ENCODE data around the gene ZMIZ1. TPM values are rescaled to one million over a fixed set of nuclear protein-coding genes. Genes with fewer than 3 reads are reported as not detected.

Gene ZMIZ1
- polyA plus RNA-seq, 3 donors, result 3.3 to 64.6 (median 8.9) TPM

- no peaks in the 10 kb centered on the region for H3K9me3 ChIP-seq (replicated peaks in 1 of 2; ENCODE audit: control insufficient read depth in 1 of 2, insufficient read depth in 1 of 2, low read length in 2 of 2)
- no peak overlapping the region for H3K4me3 Mint-ChIP-seq
- H3K4me1 ChIP-seq (ENCODE audit: control insufficient read depth in 1 of 2, insufficient read depth in 2 of 2, low read length in 2 of 2), result peaks cover 14 to 32% of the 10 kb centered on the region in 2 donors
- no peak overlapping the region for H2AFZ ChIP-seq (ENCODE audit: insufficient read depth, low read depth, low read length, poor library complexity, severe bottlenecking)
- H3K79me2 ChIP-seq (ENCODE audit: insufficient read depth, low read length), result no peaks in the 10 kb centered on the region
- peaks cover 20 to 76% of the 10 kb centered on the region in 2 donors for H3K36me3 ChIP-seq (replicated peaks in 1 of 2; ENCODE audit: control insufficient read depth in 1 of 2, insufficient read depth in 2 of 2, low read length in 2 of 2)
- no peak overlapping the region for H3K9ac ChIP-seq (ENCODE audit: insufficient read depth, low read length, poor library complexity, severe bottlenecking)
- no peak overlapping the region for H3K27ac ChIP-seq (ENCODE audit: low read depth in 1 of 2, low read length in 2 of 2)
- H3K27me3 Mint-ChIP-seq (ENCODE audit: low read depth in 3 of 3), result peaks cover 0 to 4% (median 2%) of the 10 kb centered on the region in 3 donors
- H3K36me3 Mint-ChIP-seq, result peaks cover 60 to 82% of the 10 kb centered on the region in 2 donors
- no peak overlapping the region for H3K4me3 ChIP-seq (replicated peaks in 1 of 3; ENCODE audit: low read depth in 2 of 3, low read length in 3 of 3)
- peaks cover 100% of the 10 kb centered on the region for H4K20me1 ChIP-seq (ENCODE audit: insufficient read depth, low read length)
- intact Hi-C loops (cut with micrococcal nuclease), result loop anchor here in 1 of 2 donors (10.0 kb wide), 1 partner anchor 230 kb away; no protein-coding TSS in a partner anchor
- H3K9me3 Mint-ChIP-seq, result no peaks in the 10 kb centered on the region
- DNase-seq, result no peak
- TF ChIP-seq CTCF (IDR thresholded peaks at IDR 0.05), result no peak
- no peaks in the 10 kb centered on the region for H3K27me3 ChIP-seq (ENCODE audit: control insufficient read depth in 2 of 2, insufficient read depth in 2 of 2, low read length in 2 of 2)
- no peak overlapping the region for H3K4me2 ChIP-seq (replicated peaks; ENCODE audit: extremely low read depth, low read length, poor library complexity, severe bottlenecking)
- WGBS (ENCODE audit: insufficient coverage), result 75% methylated on average over 3 of the region's 6 CpGs
- peak overlapping the region in 1 of 7 donors; percentile 19 for H3K27ac Mint-ChIP-seq
- H3K4me1 Mint-ChIP-seq, result peaks cover 43% of the 10 kb centered on the region
Measured at GRCh38 chr10:79184657-79185056, 115.9 kb downstream of the ZMIZ1 start.

GRCh38 chr10:79185067-79185774 lies 116.5 kb downstream of the ZMIZ1 start:
- Histone ChIP-seq H3K79me2 (ENCODE audit: insufficient read depth, low read length) (no peaks in the 10 kb centered on the region), H3K9ac (ENCODE audit: insufficient read depth, low read length, poor library complexity, severe bottlenecking) (no peak overlapping the region), H4K20me1 (ENCODE audit: insufficient read depth, low read length) (peaks cover 100% of the 10 kb centered on the region), H3K4me1 (ENCODE audit: control insufficient read depth in 1 of 2, insufficient read depth in 2 of 2, low read length in 2 of 2) (peaks cover 14 to 26% of the 10 kb centered on the region in 2 donors), H3K27me3 (ENCODE audit: control insufficient read depth in 2 of 2, insufficient read depth in 2 of 2, low read length in 2 of 2) (no peaks in the 10 kb centered on the region), H3K4me3 (replicated peaks in 1 of 3; ENCODE audit: low read depth in 2 of 3, low read length in 3 of 3) (no peak overlapping the region), H3K9me3 (replicated peaks in 1 of 2; ENCODE audit: control insufficient read depth in 1 of 2, insufficient read depth in 1 of 2, low read length in 2 of 2) (no peaks in the 10 kb centered on the region), H2AFZ (ENCODE audit: insufficient read depth, low read depth, low read length, poor library complexity, severe bottlenecking) (no peak overlapping the region), H3K4me2 (replicated peaks; ENCODE audit: extremely low read depth, low read length, poor library complexity, severe bottlenecking) (no peak overlapping the region), H3K27ac (ENCODE audit: low read depth in 1 of 2, low read length in 2 of 2) (no peak overlapping the region), H3K36me3 (replicated peaks in 1 of 2; ENCODE audit: control insufficient read depth in 1 of 2, insufficient read depth in 2 of 2, low read length in 2 of 2) (peaks cover 19 to 76% of the 10 kb centered on the region in 2 donors)
- peaks cover 0 to 4% (median 2%) of the 10 kb centered on the region in 3 donors for H3K27me3 Mint-ChIP-seq (ENCODE audit: low read depth in 3 of 3)
- H3K4me3 Mint-ChIP-seq, result no peak overlapping the region
- H3K27ac Mint-ChIP-seq, result no peak overlapping the region
- 27% methylated on average over 9 of the region's 12 CpGs for WGBS (ENCODE audit: insufficient coverage)
- intact Hi-C loops (cut with micrococcal nuclease), result loop anchor here in 1 of 2 donors (10.0 kb wide), 1 partner anchor 230 kb away; no protein-coding TSS in a partner anchor
- H3K36me3 Mint-ChIP-seq, result peaks cover 60 to 82% of the 10 kb centered on the region in 2 donors
- H3K9me3 Mint-ChIP-seq, result no peaks in the 10 kb centered on the region
- no peak for DNase-seq
- H3K4me1 Mint-ChIP-seq, result peaks cover 43% of the 10 kb centered on the region
- TF ChIP-seq CTCF (IDR thresholded peaks at IDR 0.05), result no peak
